ENCODE data around the gene GPR152. TPM values are rescaled to one million over a fixed set of nuclear protein-coding genes. Genes with fewer than 3 reads are reported as not detected.

Gene GPR152
- total RNA-seq, 1 donor from 2014 or later: not detected

DNA sequence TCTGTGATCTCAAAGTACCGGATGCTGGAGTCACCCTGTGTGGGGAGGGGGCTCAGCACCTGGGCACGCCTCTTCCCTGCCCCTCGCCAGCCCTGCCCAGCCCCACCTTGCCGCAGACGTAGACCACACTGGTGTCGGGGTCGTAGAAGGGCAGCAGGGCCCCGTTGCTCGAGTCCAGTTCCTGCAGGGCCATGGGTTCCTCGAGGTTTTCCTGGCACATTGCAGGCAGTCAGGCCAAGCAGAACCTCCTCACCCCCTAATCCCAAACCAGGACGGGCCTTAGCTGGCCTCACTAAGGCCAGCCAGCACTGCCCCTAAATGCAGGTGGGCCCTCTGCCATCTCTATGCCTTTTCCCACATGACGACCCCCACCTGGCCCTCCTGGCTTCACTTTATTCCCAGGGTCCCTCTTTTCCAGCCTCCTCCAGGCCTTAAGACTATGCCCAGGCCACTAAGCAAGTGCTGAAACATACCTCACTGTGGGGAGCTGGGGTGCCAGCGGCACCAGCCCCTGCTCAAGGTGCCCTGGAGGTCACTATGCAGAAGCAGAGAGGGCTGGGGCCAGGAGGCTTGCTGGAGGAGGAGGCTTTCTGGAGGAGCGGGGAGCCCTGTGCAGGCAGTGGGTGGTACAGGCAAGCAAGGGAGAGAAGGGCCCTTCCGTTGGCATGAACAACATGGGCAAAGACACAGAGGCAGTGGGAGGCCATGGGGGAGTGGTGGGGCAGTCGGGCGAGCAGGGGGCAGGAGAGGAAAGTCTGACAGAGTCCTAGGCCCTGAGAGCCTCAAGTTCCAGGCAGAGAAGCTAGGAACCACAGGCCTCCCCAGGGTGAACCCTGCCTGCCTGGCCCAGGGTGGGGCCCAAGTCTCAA, 12.1 kb downstream of the GPR152 start:
- H3K9ac ChIP-seq (ENCODE audit: low read length): no peak overlapping the region
- peaks cover 20% of the 10 kb centered on the region for H4K20me1 ChIP-seq (ENCODE audit: insufficient read depth, low read length)
- H3K9me3 ChIP-seq (ENCODE audit: insufficient read depth, low read depth, low read length): no peaks in the 10 kb centered on the region
- no peak overlapping the region for H3K27ac Mint-ChIP-seq (ENCODE audit: unreplicated experiment)
- H3K27me3 ChIP-seq (ENCODE audit: insufficient read depth, low read length): no peaks in the 10 kb centered on the region
- no peak for DNase-seq (ENCODE audit: low read depth)
- H3K36me3 ChIP-seq (ENCODE audit: insufficient read depth, low read length): no peaks in the 10 kb centered on the region
- H3K79me2 ChIP-seq (ENCODE audit: insufficient read depth, low read length): peaks cover 15% of the 10 kb centered on the region
- H3K4me1 Mint-ChIP-seq (ENCODE audit: low read depth, unreplicated experiment): peaks cover 11% of the 10 kb centered on the region
- no peak overlapping the region for H3K27ac ChIP-seq (ENCODE audit: low read depth, low read length)
- no peak for FAIRE-seq
- peak overlapping the region; percentile 8 for H3K4me3 Mint-ChIP-seq (ENCODE audit: unreplicated experiment)
- no peak for TF ChIP-seq EZH2 (IDR thresholded peaks at IDR 0.05; ENCODE audit: insufficient read depth, low read length)
- TF ChIP-seq, protein P1, sequence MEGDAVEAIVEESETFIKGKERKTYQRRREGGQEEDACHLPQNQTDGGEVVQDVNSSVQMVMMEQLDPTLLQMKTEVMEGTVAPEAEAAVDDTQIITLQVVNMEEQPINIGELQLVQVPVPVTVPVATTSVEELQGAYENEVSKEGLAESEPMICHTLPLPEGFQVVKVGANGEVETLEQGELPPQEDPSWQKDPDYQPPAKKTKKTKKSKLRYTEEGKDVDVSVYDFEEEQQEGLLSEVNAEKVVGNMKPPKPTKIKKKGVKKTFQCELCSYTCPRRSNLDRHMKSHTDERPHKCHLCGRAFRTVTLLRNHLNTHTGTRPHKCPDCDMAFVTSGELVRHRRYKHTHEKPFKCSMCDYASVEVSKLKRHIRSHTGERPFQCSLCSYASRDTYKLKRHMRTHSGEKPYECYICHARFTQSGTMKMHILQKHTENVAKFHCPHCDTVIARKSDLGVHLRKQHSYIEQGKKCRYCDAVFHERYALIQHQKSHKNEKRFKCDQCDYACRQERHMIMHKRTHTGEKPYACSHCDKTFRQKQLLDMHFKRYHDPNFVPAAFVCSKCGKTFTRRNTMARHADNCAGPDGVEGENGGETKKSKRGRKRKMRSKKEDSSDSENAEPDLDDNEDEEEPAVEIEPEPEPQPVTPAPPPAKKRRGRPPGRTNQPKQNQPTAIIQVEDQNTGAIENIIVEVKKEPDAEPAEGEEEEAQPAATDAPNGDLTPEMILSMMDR (IDR thresholded peaks at IDR 0.05; ENCODE audit: insufficient read depth, low read depth, low read length): no peak
- no peak overlapping the region for H3K4me2 ChIP-seq (ENCODE audit: low read length)
- H3K36me3 Mint-ChIP-seq (ENCODE audit: low read depth, unreplicated experiment): peaks cover 1% of the 10 kb centered on the region
- H3K4me3 ChIP-seq (ENCODE audit: insufficient read depth, low read depth, low read length): no peak overlapping the region
- no peak overlapping the region for H2AFZ ChIP-seq (ENCODE audit: low read depth, low read length)
- no peaks in the 10 kb centered on the region for H3K9me3 Mint-ChIP-seq (ENCODE audit: unreplicated experiment)
- H3K4me1 ChIP-seq (ENCODE audit: insufficient read depth, low read length): peaks cover 25% of the 10 kb centered on the region
- H3K27me3 Mint-ChIP-seq (ENCODE audit: low read depth, unreplicated experiment): no peaks in the 10 kb centered on the region

DNA sequence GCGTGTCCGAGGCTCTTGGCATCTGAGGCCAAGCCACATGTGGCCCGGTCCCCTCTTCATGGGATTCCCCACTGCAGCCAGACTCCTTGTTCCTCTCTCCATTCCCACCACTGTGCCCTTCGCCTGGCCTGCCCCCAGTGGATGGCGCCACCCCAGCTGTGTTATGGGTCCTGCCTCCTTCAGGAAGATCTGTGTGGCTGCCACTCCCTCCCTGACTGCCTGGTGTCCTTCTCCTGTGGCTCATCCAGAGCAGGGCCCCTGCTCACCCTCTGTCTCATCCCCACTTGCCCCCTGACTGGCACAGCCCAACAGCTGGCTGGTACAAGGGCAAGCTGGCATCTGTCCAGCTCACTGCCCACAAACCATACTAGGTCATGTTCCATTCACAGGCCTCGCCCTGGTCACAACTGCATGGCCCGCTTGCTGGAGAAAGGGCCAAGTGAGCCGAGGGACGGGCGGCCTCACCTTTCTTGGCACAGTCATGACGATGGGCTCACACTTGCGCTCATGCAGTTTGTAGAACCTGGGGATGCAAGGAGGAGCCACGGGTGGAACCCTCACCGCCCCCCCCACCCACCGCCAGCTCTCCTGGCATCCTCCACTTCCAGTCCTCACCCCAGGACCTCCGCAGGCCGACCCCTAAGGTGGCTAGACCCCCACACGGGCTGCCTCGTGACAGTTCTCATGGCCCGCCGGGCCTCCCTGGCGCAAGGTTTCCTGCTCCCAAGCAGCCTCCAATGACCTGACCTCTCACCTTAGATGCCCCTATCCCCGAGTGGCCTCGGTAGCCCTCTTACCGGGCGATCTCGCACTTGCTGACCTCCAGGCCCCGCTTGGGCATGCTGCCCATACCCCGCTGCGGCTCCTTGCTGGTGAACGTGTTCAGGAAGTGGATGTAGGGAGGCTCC, 13.0 kb downstream of the GPR152 start:
- Histone ChIP-seq H3K36me3 (ENCODE audit: insufficient read depth, low read length) (no peaks in the 10 kb centered on the region), H3K4me3 (ENCODE audit: insufficient read depth, low read depth, low read length) (no peak overlapping the region), H3K4me2 (ENCODE audit: low read length) (no peak overlapping the region), H3K4me1 (ENCODE audit: insufficient read depth, low read length) (peaks cover 25% of the 10 kb centered on the region), H3K9me3 (ENCODE audit: insufficient read depth, low read depth, low read length) (no peaks in the 10 kb centered on the region), H4K20me1 (ENCODE audit: insufficient read depth, low read length) (peaks cover 20% of the 10 kb centered on the region), H3K27ac (ENCODE audit: low read depth, low read length) (no peak overlapping the region), H2AFZ (ENCODE audit: low read depth, low read length) (no peak overlapping the region), H3K9ac (ENCODE audit: low read length) (no peak overlapping the region), H3K27me3 (ENCODE audit: insufficient read depth, low read length) (no peaks in the 10 kb centered on the region), H3K79me2 (ENCODE audit: insufficient read depth, low read length) (peaks cover 15% of the 10 kb centered on the region)
- H3K9me3 Mint-ChIP-seq (ENCODE audit: unreplicated experiment): no peaks in the 10 kb centered on the region
- TF ChIP-seq, protein P1 (IDR thresholded peaks at IDR 0.05; ENCODE audit: insufficient read depth, low read depth, low read length): no peak
- no peak for TF ChIP-seq EZH2 (IDR thresholded peaks at IDR 0.05; ENCODE audit: insufficient read depth, low read length)
- H3K4me1 Mint-ChIP-seq (ENCODE audit: low read depth, unreplicated experiment): peaks cover 11% of the 10 kb centered on the region
- H3K36me3 Mint-ChIP-seq (ENCODE audit: low read depth, unreplicated experiment): peaks cover 1% of the 10 kb centered on the region
- H3K27ac Mint-ChIP-seq (ENCODE audit: unreplicated experiment): peak overlapping the region; percentile 87
- no peak for FAIRE-seq
- H3K27me3 Mint-ChIP-seq (ENCODE audit: low read depth, unreplicated experiment): no peaks in the 10 kb centered on the region
- DNase-seq (ENCODE audit: low read depth): no peak
- H3K4me3 Mint-ChIP-seq (ENCODE audit: unreplicated experiment): no peak overlapping the region
